Uterus (tissue), 2 donors: ENCODE measurements around the gene ZMYND11.

Experiments
- CTCF ChIP-seq, 4 experiments: fragments of 200-600 bp in 2 of 4; fragments of 450-650 bp in 2 of 4; sonication (generic) in 2 of 4; IDR thresholded peaks; one replicate each; pipeline ENCODE4 v1.5.1; 2016 to 2019; ENCODE audit warnings: antibody characterized with exemption in 4 of 4, mild to moderate bottlenecking in 2 of 4, moderate library complexity in 1 of 4
- POLR2A ChIP-seq, 2 donors: fragments of 450-650 bp; IDR thresholded peaks; one replicate each; pipeline ENCODE4 v1.6.1; 2016; ENCODE audit warnings: antibody characterized with exemption in 2 of 2, mild to moderate bottlenecking in 1 of 2, moderate library complexity in 1 of 2

- no peak for TF ChIP-seq CTCF (IDR thresholded peaks at IDR 0.05)
- TF ChIP-seq POLR2A (IDR thresholded peaks at IDR 0.05), result no peak
Measured at GRCh38 chr10:234708-235406, 99.6 kb downstream of the ZMYND11 start.
